Progenitor cell of endocrine pancreas (in vitro differentiated cells): ENCODE data around the gene LPCAT3. TPM values are rescaled to one million over a fixed set of nuclear protein-coding genes. Genes with fewer than 3 reads are reported as not detected.
"Not testable (repeated sequence)": the region's sequence is repeated elsewhere in the genome, so short reads cannot be mapped to it uniquely, and the experiment has no call there.

Experiments used
- DNase-seq: peaks from one replicate; pipeline ENCODE4 v3.0.0; 2021; ENCODE audit warnings: low spot score; ENCODE audit not compliant: unreplicated experiment
- H3K27ac Mint-ChIP-seq: 2 replicates; pipeline ENCODE4 v1.8.0; 2021; ENCODE audit warnings: mild to moderate bottlenecking, moderate library complexity, mixed read lengths
- H3K27me3 Mint-ChIP-seq: 2 replicates; pipeline ENCODE4 v1.8.0; 2021; ENCODE audit warnings: mixed read lengths
- H3K36me3 Mint-ChIP-seq: 2 replicates; pipeline ENCODE4 v1.8.0; 2022; ENCODE audit warnings: mixed read lengths; ENCODE audit not compliant: insufficient read depth
- H3K4me1 Mint-ChIP-seq: 2 replicates; pipeline ENCODE4 v1.8.0; 2021; ENCODE audit warnings: low read depth, mixed read lengths
- H3K4me3 Mint-ChIP-seq: 2 replicates; pipeline ENCODE4 v1.8.0; 2021; ENCODE audit warnings: low read depth, mild to moderate bottlenecking, moderate library complexity, mixed read lengths
- H3K9me3 Mint-ChIP-seq: 2 replicates; pipeline ENCODE4 v1.8.0; 2021; ENCODE audit warnings: low read depth, mixed read lengths
- CTCF ChIP-seq: fragments of 200-600 bp; sonication (generic); IDR thresholded peaks from one replicate; pipeline ENCODE4 v1.5.0; 2021; ENCODE audit warnings: antibody characterized with exemption, mild to moderate bottlenecking; ENCODE audit not compliant: unreplicated experiment
- total RNA-seq: library from RNA; stranded (reverse); gene quantifications from 2 replicates; pipeline ENCODE4 v1.2.1, GENCODE V29; 2021

LPCAT3 gene
- total RNA-seq, 1 donor from 2014 or later: 81.8 TPM

- Mint-ChIP-seq H3K27ac (no peak overlapping the region), H3K4me3 (no peak overlapping the region), H3K36me3 (no peaks in the 10 kb centered on the region), H3K9me3 (no peaks in the 10 kb centered on the region), H3K27me3 (no peaks in the 10 kb centered on the region), H3K4me1 (peaks cover 23% of the 10 kb centered on the region)
- no peak for TF ChIP-seq CTCF
- no peak for DNase-seq
These were observed 2.5 kb downstream of the LPCAT3 start for GRCh38 chr12:7015555-7016370.

- Mint-ChIP-seq H3K4me3 (no peak overlapping the region), H3K9me3 (no peaks in the 10 kb centered on the region), H3K4me1 (peaks cover 20% of the 10 kb centered on the region), H3K36me3 (no peaks in the 10 kb centered on the region), H3K27me3 (no peaks in the 10 kb centered on the region), H3K27ac (no peak overlapping the region)
- TF ChIP-seq CTCF: no peak
- no peak for DNase-seq
These were observed 5.2 kb downstream of the LPCAT3 start for GRCh38 chr12:7013101-7013500.

GRCh38 chr12:7012024-7012607 is 6.2 kb downstream of the LPCAT3 start:
- TF ChIP-seq CTCF: no peak
- Mint-ChIP-seq H3K27me3 (no peaks in the 10 kb centered on the region), H3K4me3 (no peak overlapping the region), H3K4me1 (peaks cover 13% of the 10 kb centered on the region), H3K27ac (no peak overlapping the region), H3K36me3 (peaks cover 2% of the 10 kb centered on the region), H3K9me3 (no peaks in the 10 kb centered on the region)
- no peak for DNase-seq

GRCh38 chr12:7011398-7011797 is 6.9 kb downstream of the LPCAT3 start:
- not testable (repeated sequence) for H3K4me1 Mint-ChIP-seq, H3K9me3 Mint-ChIP-seq, H3K27me3 Mint-ChIP-seq, H3K36me3 Mint-ChIP-seq, DNase-seq, H3K4me3 Mint-ChIP-seq, H3K27ac Mint-ChIP-seq

GRCh38 chr12:7009512-7009911 is 8.8 kb downstream of the LPCAT3 start:
- H3K9me3 Mint-ChIP-seq: no peaks in the 10 kb centered on the region
- no peak overlapping the region for H3K27ac Mint-ChIP-seq
- H3K36me3 Mint-ChIP-seq: peaks cover 5% of the 10 kb centered on the region
- TF ChIP-seq CTCF: no peak
- H3K4me1 Mint-ChIP-seq: peaks cover 4% of the 10 kb centered on the region
- no peaks in the 10 kb centered on the region for H3K27me3 Mint-ChIP-seq
- H3K4me3 Mint-ChIP-seq: no peak overlapping the region
- DNase-seq: no peak

GRCh38 chr12:7008864-7009263 is 9.4 kb downstream of the LPCAT3 start:
- H3K36me3 Mint-ChIP-seq: peaks cover 5% of the 10 kb centered on the region
- no peak overlapping the region for H3K4me3 Mint-ChIP-seq
- peaks cover 4% of the 10 kb centered on the region for H3K4me1 Mint-ChIP-seq
- DNase-seq: no peak
- no peak for TF ChIP-seq CTCF
- H3K9me3 Mint-ChIP-seq: no peaks in the 10 kb centered on the region
- peak overlapping the region; percentile 21 for H3K27ac Mint-ChIP-seq
- H3K27me3 Mint-ChIP-seq: no peaks in the 10 kb centered on the region
